Measurements from ENCODE around the gene SPTB. TPM values are rescaled to one million over a fixed set of nuclear protein-coding genes. Genes with fewer than 3 reads are reported as not detected.

Gene SPTB
- total RNA-seq, 2 donors from 2014 or later = 5.6 to 9.9 TPM

DNA sequence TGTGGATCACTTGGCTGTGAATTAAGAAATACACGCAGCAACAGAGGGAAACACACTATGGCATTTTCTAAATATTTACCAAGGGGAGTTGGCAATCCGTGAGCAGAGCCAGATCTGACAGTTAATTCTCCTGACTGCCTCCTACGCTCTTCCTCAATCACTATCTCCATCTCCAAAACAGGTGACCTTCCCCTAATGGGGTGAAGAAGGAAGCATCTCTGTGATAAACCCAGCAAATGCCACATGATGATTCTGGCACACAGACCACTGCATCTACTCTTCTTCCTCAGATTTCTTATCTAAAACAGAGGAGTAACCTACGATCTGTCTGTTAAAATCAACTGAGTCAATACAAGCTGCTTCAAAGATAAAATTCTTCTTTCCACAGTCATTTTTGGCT, 4.4 kb downstream of the SPTB start:
- no peak overlapping the region for H3K27ac ChIP-seq
- H3K4me1 ChIP-seq (ENCODE audit: control insufficient read depth in 1 of 2, low read depth in 2 of 2) = peaks cover 0 to 16% of the 10 kb centered on the region in 2 donors
- H3K36me3 ChIP-seq = no peaks in the 10 kb centered on the region
- TF ChIP-seq, protein P1, sequence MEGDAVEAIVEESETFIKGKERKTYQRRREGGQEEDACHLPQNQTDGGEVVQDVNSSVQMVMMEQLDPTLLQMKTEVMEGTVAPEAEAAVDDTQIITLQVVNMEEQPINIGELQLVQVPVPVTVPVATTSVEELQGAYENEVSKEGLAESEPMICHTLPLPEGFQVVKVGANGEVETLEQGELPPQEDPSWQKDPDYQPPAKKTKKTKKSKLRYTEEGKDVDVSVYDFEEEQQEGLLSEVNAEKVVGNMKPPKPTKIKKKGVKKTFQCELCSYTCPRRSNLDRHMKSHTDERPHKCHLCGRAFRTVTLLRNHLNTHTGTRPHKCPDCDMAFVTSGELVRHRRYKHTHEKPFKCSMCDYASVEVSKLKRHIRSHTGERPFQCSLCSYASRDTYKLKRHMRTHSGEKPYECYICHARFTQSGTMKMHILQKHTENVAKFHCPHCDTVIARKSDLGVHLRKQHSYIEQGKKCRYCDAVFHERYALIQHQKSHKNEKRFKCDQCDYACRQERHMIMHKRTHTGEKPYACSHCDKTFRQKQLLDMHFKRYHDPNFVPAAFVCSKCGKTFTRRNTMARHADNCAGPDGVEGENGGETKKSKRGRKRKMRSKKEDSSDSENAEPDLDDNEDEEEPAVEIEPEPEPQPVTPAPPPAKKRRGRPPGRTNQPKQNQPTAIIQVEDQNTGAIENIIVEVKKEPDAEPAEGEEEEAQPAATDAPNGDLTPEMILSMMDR (IDR thresholded peaks at IDR 0.05) = no peak
- ATAC-seq (ENCODE audit: insufficient number of reproducible peaks, low FRiP score, low read depth) (no peak), DNase-seq (ENCODE audit: low spot score) (no peak)
- no peaks in the 10 kb centered on the region for H3K27me3 ChIP-seq (replicated peaks; ENCODE audit: insufficient read depth)
- H3K9me3 ChIP-seq = no peaks in the 10 kb centered on the region
- H3K4me3 ChIP-seq = no peak overlapping the region

GRCh38 chr14:64873506-64874219, 6.0 kb downstream of the SPTB start:
- DNase-seq (ENCODE audit: low spot score) = no peak
- no peaks in the 10 kb centered on the region for H3K9me3 ChIP-seq
- H3K4me1 ChIP-seq (ENCODE audit: control insufficient read depth in 1 of 2, low read depth in 2 of 2) = no peaks in the 10 kb centered on the region
- no peaks in the 10 kb centered on the region for H3K27me3 ChIP-seq (replicated peaks; ENCODE audit: insufficient read depth)
- TF ChIP-seq, protein P1 (IDR thresholded peaks at IDR 0.05) = no peak
- no peak for ATAC-seq (ENCODE audit: insufficient number of reproducible peaks, low FRiP score, low read depth)
- H3K4me3 ChIP-seq = no peak overlapping the region
- H3K27ac ChIP-seq = no peak overlapping the region
- H3K36me3 ChIP-seq = no peaks in the 10 kb centered on the region

DNA sequence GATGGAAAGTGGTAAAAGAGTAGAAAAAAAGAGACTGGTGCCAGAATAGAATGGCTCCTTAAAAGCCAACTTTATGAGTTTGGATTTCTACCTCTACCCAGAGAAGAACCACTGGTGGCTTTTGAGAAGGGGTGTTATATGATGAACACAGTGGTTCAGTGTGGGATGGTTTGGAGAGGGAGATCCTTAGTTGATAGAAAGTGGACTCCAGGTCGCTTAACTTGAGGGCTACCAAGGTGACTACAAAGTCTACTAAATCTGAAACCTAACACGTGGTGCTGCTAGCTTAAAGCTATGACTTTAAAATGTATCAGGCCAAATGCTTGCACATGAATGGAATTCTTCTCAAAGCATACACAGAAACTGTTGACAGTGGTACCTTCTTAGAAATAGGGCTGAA, 8.4 kb downstream of the SPTB start:
- TF ChIP-seq, protein P1 (IDR thresholded peaks at IDR 0.05) = no peak
- H3K27me3 ChIP-seq (replicated peaks; ENCODE audit: insufficient read depth) = no peaks in the 10 kb centered on the region
- H3K4me1 ChIP-seq (ENCODE audit: control insufficient read depth in 1 of 2, low read depth in 2 of 2) = no peaks in the 10 kb centered on the region
- no peaks in the 10 kb centered on the region for H3K9me3 ChIP-seq
- H3K36me3 ChIP-seq = no peaks in the 10 kb centered on the region
- ATAC-seq (ENCODE audit: insufficient number of reproducible peaks, low FRiP score, low read depth) (no peak), DNase-seq (ENCODE audit: low spot score) (no peak)
- H3K4me3 ChIP-seq = no peak overlapping the region
- H3K27ac ChIP-seq = no peak overlapping the region

DNA sequence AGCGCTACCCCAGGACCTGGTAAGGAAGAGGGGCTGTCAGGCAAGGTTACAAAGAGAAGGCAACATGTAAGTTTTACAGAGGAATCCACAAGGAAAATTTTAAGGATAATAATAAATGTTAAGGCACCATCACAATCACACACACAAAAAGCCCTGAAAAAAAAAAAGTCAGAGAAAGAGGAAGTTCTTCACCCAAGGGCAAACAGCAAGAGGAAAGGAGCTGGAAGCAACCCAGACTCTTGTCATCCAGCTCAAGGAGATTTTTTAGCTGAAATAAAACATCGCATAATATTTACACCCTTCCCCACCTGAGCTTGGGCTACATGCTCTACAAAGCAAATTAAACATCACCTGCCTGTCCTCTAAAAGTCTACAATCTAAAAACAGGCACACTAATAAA, 9.5 kb downstream of the SPTB start:
- no peak overlapping the region for H3K27ac ChIP-seq
- no peaks in the 10 kb centered on the region for H3K27me3 ChIP-seq (replicated peaks; ENCODE audit: insufficient read depth)
- H3K9me3 ChIP-seq = no peaks in the 10 kb centered on the region
- no peak for DNase-seq (ENCODE audit: low spot score)
- TF ChIP-seq, protein P1 (IDR thresholded peaks at IDR 0.05) = no peak
- ATAC-seq (ENCODE audit: insufficient number of reproducible peaks, low FRiP score, low read depth) = no peak
- H3K4me3 ChIP-seq = no peak overlapping the region
- H3K36me3 ChIP-seq = no peaks in the 10 kb centered on the region
- H3K4me1 ChIP-seq (ENCODE audit: control insufficient read depth in 1 of 2, low read depth in 2 of 2) = no peaks in the 10 kb centered on the region

DNA sequence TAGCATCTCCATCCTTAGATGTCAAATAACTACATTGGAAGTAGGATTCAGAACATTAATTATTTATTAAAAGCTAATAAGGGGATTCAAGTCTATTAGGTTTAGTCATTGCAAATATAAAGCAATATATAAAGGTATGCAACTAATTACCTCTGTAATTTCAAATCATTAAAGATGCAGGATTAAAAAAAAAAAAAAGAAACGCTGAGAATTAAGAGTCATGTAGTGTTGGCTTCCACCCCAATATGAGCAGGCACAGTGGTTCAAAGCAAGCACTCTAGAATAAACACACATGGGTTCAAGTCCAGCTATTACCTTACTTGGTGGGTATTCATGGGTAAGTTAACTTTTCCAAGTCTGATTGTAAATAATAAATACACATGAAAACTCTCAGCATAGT, 10.9 kb downstream of the SPTB start:
- H3K4me1 ChIP-seq (ENCODE audit: control insufficient read depth in 1 of 2, low read depth in 2 of 2) = no peaks in the 10 kb centered on the region
- ATAC-seq (ENCODE audit: insufficient number of reproducible peaks, low FRiP score, low read depth) (no peak), DNase-seq (ENCODE audit: low spot score) (no peak)
- H3K9me3 ChIP-seq = no peaks in the 10 kb centered on the region
- no peaks in the 10 kb centered on the region for H3K27me3 ChIP-seq (replicated peaks; ENCODE audit: insufficient read depth)
- no peaks in the 10 kb centered on the region for H3K36me3 ChIP-seq
- TF ChIP-seq, protein P1 (IDR thresholded peaks at IDR 0.05) = no peak
- no peak overlapping the region for H3K4me3 ChIP-seq
- H3K27ac ChIP-seq = no peak overlapping the region

All from thoracic aorta (tissue), 2 donors.